ENCODE measurements around the gene HIVEP2. TPM values are rescaled to one million over a fixed set of nuclear protein-coding genes. Genes with fewer than 3 reads are reported as not detected.

Gene HIVEP2
- total RNA-seq, 1 experiment from 2014 or later = 9.1 TPM

DNA sequence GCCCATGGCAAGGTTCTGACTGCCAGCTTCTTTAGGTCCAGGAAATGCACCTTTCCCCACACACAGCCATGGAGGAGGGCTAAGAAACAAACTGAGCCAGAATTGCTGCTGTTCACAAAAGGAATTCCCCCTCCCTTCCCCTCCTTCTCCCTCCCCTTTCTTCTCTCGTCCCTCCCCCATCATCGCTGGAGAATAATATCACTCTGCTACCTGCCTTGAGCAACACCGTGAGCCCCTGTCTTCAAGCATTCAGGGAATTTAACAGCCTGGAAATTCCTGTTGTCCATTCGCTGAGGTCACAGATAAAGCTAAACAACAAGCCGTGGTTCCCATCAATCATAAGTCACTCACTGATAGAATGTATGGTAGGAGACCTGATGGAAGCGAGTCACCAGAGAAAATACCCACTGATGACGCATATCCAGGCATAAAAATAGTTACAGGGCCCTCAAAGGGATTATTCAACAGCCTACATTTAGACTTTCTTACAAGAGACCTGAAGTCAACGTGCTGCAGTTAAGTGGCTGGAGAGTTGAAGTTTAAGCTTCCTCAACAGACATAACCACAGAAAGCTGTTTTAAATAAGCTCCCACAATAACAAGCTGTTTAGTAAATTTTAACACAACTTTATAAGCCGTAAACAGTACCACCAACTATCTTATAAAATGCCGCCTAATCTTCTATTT lies 59.7 kb downstream of the HIVEP2 start:
- ATAC-seq (peak; percentile 90), DNase-seq (peak; percentile 94)
- no peaks in the 10 kb centered on the region for H3K27me3 ChIP-seq (ENCODE audit: low read length)
- H3K79me2 ChIP-seq (ENCODE audit: low read length) = peaks cover 35% of the 10 kb centered on the region
- H3K36me3 ChIP-seq (ENCODE audit: low read depth, low read length) = no peaks in the 10 kb centered on the region
- no peak for TF ChIP-seq EZH2 (IDR thresholded peaks at IDR 0.05; ENCODE audit: low read length, unreplicated experiment)
- no peak for TF ChIP-seq EZH2phosphoT487 (IDR thresholded peaks at IDR 0.05; ENCODE audit: borderline replicate concordance, low read length)
- no peak for TF ChIP-seq CTCF (conservative IDR thresholded peaks at IDR 0.05; ENCODE audit: low read depth, low read length)
- H2AFZ ChIP-seq (ENCODE audit: low read length) = no peak overlapping the region
- BruUV-seq (replicated peaks) = no TSS peak
- H3K9me3 ChIP-seq (ENCODE audit: low read length) = no peaks in the 10 kb centered on the region
- H3K27ac ChIP-seq (ENCODE audit: low read length) = peak overlapping the region; percentile 96
- H3K9me2 ChIP-seq (replicated peaks; ENCODE audit: low read length) = no peaks in the 10 kb centered on the region
- H3K4me2 ChIP-seq (ENCODE audit: low read length) = peak overlapping the region; percentile 71
- H3K4me1 ChIP-seq (ENCODE audit: insufficient read depth, low read length) = peaks cover 38% of the 10 kb centered on the region
- peak overlapping the region; percentile 26; the same call in 1 of the 2 replicates for H3K4me3 ChIP-seq (ENCODE audit: low read length)
- H3K9ac ChIP-seq (ENCODE audit: low read length) = peak overlapping the region; percentile 86
- ChIA-PET CTCF (no interaction called here), POLR2A (ENCODE audit: unreplicated experiment) (interaction anchor here (0.6 to 0.9 kb wide), 3 partner anchors 11 to 58 kb away, joined by 3 to 8 read pairs (median 3); no protein-coding TSS in a partner anchor)
- intact Hi-C loops (cut with micrococcal nuclease) = loop anchor here (2.0 to 10.0 kb wide), 3 partner anchors 41 to 191 kb away; no protein-coding TSS in a partner anchor
- no peaks in the 10 kb centered on the region for H3F3A ChIP-seq (ENCODE audit: low read length, unreplicated experiment)
- no peaks in the 10 kb centered on the region for H4K20me1 ChIP-seq (ENCODE audit: low read length)

- H3K9ac ChIP-seq (ENCODE audit: low read length) = peak overlapping the region; percentile 72
- H3K27ac ChIP-seq (ENCODE audit: low read length) = peak overlapping the region; percentile 96
- no peaks in the 10 kb centered on the region for H3K9me3 ChIP-seq (ENCODE audit: low read length)
- peaks cover 31% of the 10 kb centered on the region for H3K79me2 ChIP-seq (ENCODE audit: low read length)
- H3K9me2 ChIP-seq (replicated peaks; ENCODE audit: low read length) = no peaks in the 10 kb centered on the region
- H3K36me3 ChIP-seq (ENCODE audit: low read depth, low read length) = no peaks in the 10 kb centered on the region
- POLR2A ChIA-PET (ENCODE audit: unreplicated experiment) = interaction anchor here (0.6 kb wide), 2 partner anchors 59 to 78 kb away, joined by 3 read pairs; no protein-coding TSS in a partner anchor
- no TSS peak for BruUV-seq (replicated peaks)
- CTCF ChIA-PET = no interaction called here
- intact Hi-C loops (cut with micrococcal nuclease) = loop anchor here (2.0 to 10.0 kb wide), 3 partner anchors 40 to 190 kb away; no protein-coding TSS in a partner anchor
- DNase-seq (no peak), ATAC-seq (no peak)
- H2AFZ ChIP-seq (ENCODE audit: low read length) = no peak overlapping the region
- no peaks in the 10 kb centered on the region for H3F3A ChIP-seq (ENCODE audit: low read length, unreplicated experiment)
- H4K20me1 ChIP-seq (ENCODE audit: low read length) = no peaks in the 10 kb centered on the region
- H3K4me3 ChIP-seq (ENCODE audit: low read length) = peak overlapping the region; percentile 26; the same call in 1 of the 2 replicates
- peaks cover 36% of the 10 kb centered on the region for H3K4me1 ChIP-seq (ENCODE audit: insufficient read depth, low read length)
- H3K4me2 ChIP-seq (ENCODE audit: low read length) = peak overlapping the region; percentile 71
- TF ChIP-seq EZH2phosphoT487 (IDR thresholded peaks at IDR 0.05; ENCODE audit: borderline replicate concordance, low read length) = no peak
- TF ChIP-seq CTCF (conservative IDR thresholded peaks at IDR 0.05; ENCODE audit: low read depth, low read length) = no peak
- TF ChIP-seq EZH2 (IDR thresholded peaks at IDR 0.05; ENCODE audit: low read length, unreplicated experiment) = no peak
- no peaks in the 10 kb centered on the region for H3K27me3 ChIP-seq (ENCODE audit: low read length)
Observed at GRCh38 chr6:142884214-142885035, 60.6 kb downstream of the HIVEP2 start.

Measured in PC-3 (cell line).